Endothelial cell of umbilical vein (primary cell): Measurements from ENCODE around the gene RIC8A. TPM values are rescaled to one million over a fixed set of nuclear protein-coding genes. Genes with fewer than 3 reads are reported as not detected.

Experiments used
- BruUV-seq: library from RNA; stranded (reverse); fragments of 400-500 nt; replicated peaks from 2 replicates; lab custom pipeline; 2021; lab: Mats Ljungman, UMichigan
- CTCF ChIA-PET: fragments of 300-600, 350-600 bp; sonication (Branson Sonifier 250); formaldehyde crosslinking; loops from one replicate; lab custom pipeline; 2021; ENCODE audit warnings: antibody characterized with exemption, inconsistent platforms; lab: Charles Lee
- POLR2A ChIA-PET: fragments of 300-600, 350-600 bp; sonication (Branson Sonifier 250); formaldehyde crosslinking; loops from one replicate; lab custom pipeline; 2021; ENCODE audit warnings: antibody characterized with exemption, inconsistent platforms; lab: Charles Lee
- DNase-seq: peaks from one replicate; pipeline ENCODE4 v3.0.0-alpha.2; 2011; ENCODE audit warnings: low read depth, low spot score
- FAIRE-seq: peaks from 2 replicates; lab custom pipeline; 2011; peaks lifted over from hg19 to GRCh38; lab: Jason Lieb, UNC
- H2AFZ ChIP-seq: 2 replicates; pipeline ENCODE4 v1.6.0; 2012; ENCODE audit warnings: low read depth, low read length, control low read depth, inconsistent platforms
- H3K27ac ChIP-seq: 2 replicates; pipeline ENCODE4 v1.5.1; 2011; ENCODE audit warnings: low read depth, mild to moderate bottlenecking, control low read depth, low read length, moderate library complexity; ENCODE audit not compliant: insufficient read depth
- H3K27me3 ChIP-seq, 2 experiments: 2 replicates each; pipeline versions ENCODE4 v1.6.0 to v1.6.1; 2011; ENCODE audit warnings: low read length in 2 of 2, mixed read lengths in 1 of 2; ENCODE audit not compliant: control insufficient read depth in 2 of 2, insufficient read depth in 2 of 2
- H3K36me3 ChIP-seq, 2 experiments: 2 replicates in 1 of 2; 3 replicates in 1 of 2; pipeline ENCODE4 v1.5.1; 2011; ENCODE audit warnings: low read length in 2 of 2, mild to moderate bottlenecking in 1 of 2, moderate library complexity in 1 of 2; ENCODE audit not compliant: control insufficient read depth in 2 of 2, insufficient read depth in 2 of 2; ENCODE audit errors: extremely low read depth in 1 of 2
- H3K4me1 ChIP-seq: 3 replicates; pipeline ENCODE4 v1.5.1; 2011; ENCODE audit warnings: mild to moderate bottlenecking, low read length; ENCODE audit not compliant: control insufficient read depth, insufficient read depth; ENCODE audit errors: extremely low read depth
- H3K4me2 ChIP-seq: 2 replicates; pipeline ENCODE4 v1.6.1; 2011; ENCODE audit warnings: low read length, control low read depth, mixed read lengths; ENCODE audit not compliant: insufficient read depth
- H3K4me3 ChIP-seq, 3 experiments: fragments of 200-600 bp in 1 of 3; sonication (generic), shearing (Covaris generic) in 1 of 3; replicated peaks in 1 of 3; 2 replicates each; pipeline ENCODE4 v1.5.1; 2011 to 2016; ENCODE audit warnings: control low read depth in 3 of 3, low read length in 3 of 3, mild to moderate bottlenecking in 2 of 3, inconsistent platforms in 1 of 3, low read depth in 1 of 3, moderate library complexity in 1 of 3; ENCODE audit not compliant: insufficient read depth in 1 of 3
- H3K79me2 ChIP-seq: 2 replicates; pipeline ENCODE4 v1.6.0; 2012; ENCODE audit warnings: low read length, inconsistent platforms; ENCODE audit not compliant: control insufficient read depth, insufficient read depth
- H3K9ac ChIP-seq: replicated peaks from 2 replicates; pipeline ENCODE3; 2011; ENCODE audit warnings: low read length, control low read depth; ENCODE audit not compliant: insufficient read depth; ENCODE audit errors: extremely low read depth
- H3K9me1 ChIP-seq: replicated peaks from 3 replicates; pipeline ENCODE4 v1.6.0; 2011; ENCODE audit warnings: mild to moderate bottlenecking, low read length; ENCODE audit not compliant: control insufficient read depth, insufficient read depth; ENCODE audit errors: extremely low read depth
- H3K9me3 ChIP-seq: replicated peaks from 2 replicates; pipeline ENCODE4 v1.5.1; 2012; ENCODE audit warnings: low read length, inconsistent platforms; ENCODE audit not compliant: control insufficient read depth, insufficient read depth
- H4K20me1 ChIP-seq: replicated peaks from 2 replicates; pipeline ENCODE3; 2011; ENCODE audit warnings: mild to moderate bottlenecking, low read length; ENCODE audit not compliant: control insufficient read depth, insufficient read depth; ENCODE audit errors: extremely low read depth
- CTCF ChIP-seq, 2 donors: IDR thresholded peaks; 1 replicate in 1 of 2; 2 replicates in 1 of 2; pipeline ENCODE4 v1.5.1; 2011; ENCODE audit warnings: low read length in 2 of 2, mild to moderate bottlenecking in 2 of 2, moderate library complexity in 2 of 2, control low read depth in 1 of 2, inconsistent platforms in 1 of 2, low read depth in 1 of 2; ENCODE audit not compliant: insufficient read depth in 1 of 2; ENCODE audit errors: extremely low read depth in 1 of 2
- EZH2 ChIP-seq: IDR thresholded peaks from 2 replicates; pipeline ENCODE4 v1.6.1; 2012; ENCODE audit warnings: borderline replicate concordance, low read depth, mild to moderate bottlenecking, moderate library complexity, low read length, inconsistent platforms; ENCODE audit not compliant: severe bottlenecking
- FOS ChIP-seq: IDR thresholded peaks from 2 replicates; pipeline ENCODE4 v1.6.1; 2011; ENCODE audit warnings: mild to moderate bottlenecking, low read length, moderate library complexity, borderline replicate concordance; ENCODE audit not compliant: insufficient read depth
- GATA2 ChIP-seq: IDR thresholded peaks from 2 replicates; pipeline ENCODE4 v1.7.0; 2011; ENCODE audit warnings: low read depth, mild to moderate bottlenecking, moderate library complexity, mixed read lengths, low read length; ENCODE audit not compliant: insufficient read length, insufficient read depth
- JUN ChIP-seq: IDR thresholded peaks from 2 replicates; pipeline ENCODE4 v1.6.1; 2011; ENCODE audit warnings: borderline replicate concordance, low read depth; ENCODE audit not compliant: insufficient read length, insufficient read depth
- MAX ChIP-seq: IDR thresholded peaks from 2 replicates; pipeline ENCODE4 v1.6.1; 2011; ENCODE audit not compliant: insufficient read depth, insufficient read length
- MYC ChIP-seq: IDR thresholded peaks from one replicate; pipeline ENCODE4 v1.6.1; 2011; ENCODE audit warnings: mild to moderate bottlenecking, low read depth, low read length
- POLR2A ChIP-seq: IDR thresholded peaks from 2 replicates; pipeline ENCODE4 v1.6.1; 2012; ENCODE audit warnings: low read depth, mild to moderate bottlenecking, control low read depth, low read length
- POLR2AphosphoS5 ChIP-seq: IDR thresholded peaks from 2 replicates; pipeline ENCODE4 v1.6.1; 2012; ENCODE audit warnings: low read depth, mild to moderate bottlenecking, control low read depth, low read length, moderate library complexity; ENCODE audit not compliant: insufficient read depth
- dilution Hi-C: fragments of 300-500 bp; cut with MboI; formaldehyde crosslinking; loops from one replicate; pipeline ENCODE4 v1.15.0; 2019; ENCODE audit warnings: low sequenced_read_pairs; ENCODE audit not compliant: extremely low pct_ligation_motif_present
- intact Hi-C: fragments of 100-400 bp; cut with micrococcal nuclease; formaldehyde crosslinking; loops from one replicate; pipeline ENCODE4 v1.10.0; 2022
- polyA plus RNA-seq, 4 experiments: library from polyadenylated mRNA; depleted of rRNA in 3 of 4; stranded (reverse) in 3 of 4; unstranded in 1 of 4; fragments of >200 nt; gene quantifications; 2 replicates each; pipeline versions ENCODE4 v1.2.1 to v1.2.3, GENCODE V29; 2011 to 2012; ENCODE audit warnings: missing spikeins in 1 of 4
- total RNA-seq: library from RNA; stranded (reverse); gene quantifications from 2 replicates; pipeline ENCODE4 v1.2.3, GENCODE V29; 2021

The RIC8A gene
- total and polyA plus RNA-seq, 2 donors (not counting 3 experiments of a cell fraction or from before 2014, with no cell fraction given), result 112 to 143 TPM

- dilution Hi-C loops (no loop called here), intact Hi-C loops (no loop called here)
- BruUV-seq, result no TSS peak
- no peak for DNase-seq
- no peak overlapping the region for H3K4me2 ChIP-seq
- TF ChIP-seq GATA2, result no peak
- no peak for TF ChIP-seq FOS
- TF ChIP-seq POLR2A, result no peak
- TF ChIP-seq MYC, result no peak
- no peak for TF ChIP-seq CTCF (IDR thresholded peaks at IDR 0.05; ENCODE audit: extremely low read depth in 1 of 2, insufficient read depth in 1 of 2, low read depth in 1 of 2, low read length in 2 of 2)
- no peak for TF ChIP-seq EZH2
- TF ChIP-seq MAX, result no peak
- TF ChIP-seq POLR2AphosphoS5, result no peak
- no peak for TF ChIP-seq JUN
- no peak overlapping the region for H3K4me3 ChIP-seq
- no peaks in the 10 kb centered on the region for H3K27me3 ChIP-seq
- no peaks in the 10 kb centered on the region for H3K9me1 ChIP-seq
- H3K9me3 ChIP-seq, result no peaks in the 10 kb centered on the region
- ChIA-PET CTCF (interaction anchor here (0.6 kb wide), 1 partner anchor 9 kb away, joined by 3 read pairs; no protein-coding TSS in a partner anchor), POLR2A (no interaction called here)
- peaks cover 16% of the 10 kb centered on the region for H3K4me1 ChIP-seq
- peaks cover 31 to 43% of the 10 kb centered on the region in 2 experiments for H3K36me3 ChIP-seq
- no peak overlapping the region for H3K27ac ChIP-seq
- no peak overlapping the region for H2AFZ ChIP-seq
- FAIRE-seq, result no peak
- H3K9ac ChIP-seq, result no peak overlapping the region
- H4K20me1 ChIP-seq, result no peaks in the 10 kb centered on the region
- peaks cover 26% of the 10 kb centered on the region for H3K79me2 ChIP-seq
Observed at GRCh38 chr11:214083-214482, 6.6 kb downstream of the RIC8A start.
